Measurements from ENCODE around the gene DACH1. TPM values are rescaled to one million over a fixed set of nuclear protein-coding genes. Genes with fewer than 3 reads are reported as not detected.

Gene DACH1
- total RNA-seq, 1 donor from 2014 or later: not detected

DNA sequence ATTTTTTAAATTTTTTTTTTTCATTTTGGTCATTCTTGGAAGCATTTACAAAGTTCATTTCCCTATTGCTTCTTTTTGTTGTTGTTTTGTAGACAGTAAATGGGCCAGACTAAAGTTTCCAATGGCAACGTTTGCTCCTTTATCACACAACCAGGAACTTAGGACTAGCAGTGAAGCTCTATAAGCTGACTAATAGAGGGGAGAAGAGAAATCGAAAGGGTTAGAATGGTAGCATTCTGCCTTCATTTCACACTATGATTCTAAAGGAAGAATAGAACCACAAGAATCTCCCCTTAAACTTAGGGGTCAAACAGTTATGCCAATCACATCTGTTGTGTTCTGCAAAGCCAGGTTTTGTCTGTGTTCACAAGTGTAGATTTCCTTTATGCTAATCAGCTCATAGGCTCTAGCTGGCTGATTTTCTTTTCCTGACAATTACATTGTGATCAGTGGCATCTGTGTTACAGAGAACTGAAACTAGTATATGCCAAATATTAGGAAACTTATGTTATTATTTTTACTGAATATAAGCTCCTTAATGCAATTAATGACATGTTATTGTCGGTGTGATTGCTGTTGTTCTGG, 467.3 kb downstream of the DACH1 start:
- no peaks in the 10 kb centered on the region for H3K36me3 ChIP-seq (ENCODE audit: control insufficient read depth, insufficient read depth, low read length)
- DNase-seq (ENCODE audit: low read depth) (no peak), FAIRE-seq (no peak)
- no peak overlapping the region for H3K4me3 ChIP-seq (ENCODE audit: low read depth, low read length)
- H3K27me3 ChIP-seq (ENCODE audit: control insufficient read depth, insufficient read depth, low read length): no peaks in the 10 kb centered on the region
- TF ChIP-seq, protein P1, sequence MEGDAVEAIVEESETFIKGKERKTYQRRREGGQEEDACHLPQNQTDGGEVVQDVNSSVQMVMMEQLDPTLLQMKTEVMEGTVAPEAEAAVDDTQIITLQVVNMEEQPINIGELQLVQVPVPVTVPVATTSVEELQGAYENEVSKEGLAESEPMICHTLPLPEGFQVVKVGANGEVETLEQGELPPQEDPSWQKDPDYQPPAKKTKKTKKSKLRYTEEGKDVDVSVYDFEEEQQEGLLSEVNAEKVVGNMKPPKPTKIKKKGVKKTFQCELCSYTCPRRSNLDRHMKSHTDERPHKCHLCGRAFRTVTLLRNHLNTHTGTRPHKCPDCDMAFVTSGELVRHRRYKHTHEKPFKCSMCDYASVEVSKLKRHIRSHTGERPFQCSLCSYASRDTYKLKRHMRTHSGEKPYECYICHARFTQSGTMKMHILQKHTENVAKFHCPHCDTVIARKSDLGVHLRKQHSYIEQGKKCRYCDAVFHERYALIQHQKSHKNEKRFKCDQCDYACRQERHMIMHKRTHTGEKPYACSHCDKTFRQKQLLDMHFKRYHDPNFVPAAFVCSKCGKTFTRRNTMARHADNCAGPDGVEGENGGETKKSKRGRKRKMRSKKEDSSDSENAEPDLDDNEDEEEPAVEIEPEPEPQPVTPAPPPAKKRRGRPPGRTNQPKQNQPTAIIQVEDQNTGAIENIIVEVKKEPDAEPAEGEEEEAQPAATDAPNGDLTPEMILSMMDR (IDR thresholded peaks at IDR 0.05; ENCODE audit: insufficient read depth, low read length, severe bottlenecking): no peak

DNA sequence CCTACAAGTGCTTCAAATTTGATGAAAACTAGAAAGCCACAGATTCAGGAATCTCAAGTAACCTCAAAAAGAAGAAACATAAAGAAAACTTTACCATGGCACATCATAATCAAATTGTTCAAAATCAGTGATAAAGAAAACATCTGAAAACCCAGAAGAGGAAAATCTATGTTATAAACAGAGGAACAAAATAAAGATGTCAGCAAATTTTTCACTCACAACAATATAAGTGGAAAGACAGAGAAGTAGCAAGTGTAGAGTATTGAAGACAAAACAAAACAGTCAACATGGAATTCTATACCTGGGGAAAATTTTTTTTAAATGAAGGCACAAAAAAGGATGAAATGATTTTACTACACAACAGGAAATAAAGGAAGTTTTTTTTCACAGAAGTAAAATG, 470.9 kb downstream of the DACH1 start:
- Histone ChIP-seq H3K27me3 (ENCODE audit: control insufficient read depth, insufficient read depth, low read length) (no peaks in the 10 kb centered on the region), H3K4me3 (ENCODE audit: low read depth, low read length) (no peak overlapping the region), H3K36me3 (ENCODE audit: control insufficient read depth, insufficient read depth, low read length) (no peaks in the 10 kb centered on the region)
- no peak for DNase-seq (ENCODE audit: low read depth)
- TF ChIP-seq, protein P1 (IDR thresholded peaks at IDR 0.05; ENCODE audit: insufficient read depth, low read length, severe bottlenecking): no peak
- FAIRE-seq: no peak

DNA sequence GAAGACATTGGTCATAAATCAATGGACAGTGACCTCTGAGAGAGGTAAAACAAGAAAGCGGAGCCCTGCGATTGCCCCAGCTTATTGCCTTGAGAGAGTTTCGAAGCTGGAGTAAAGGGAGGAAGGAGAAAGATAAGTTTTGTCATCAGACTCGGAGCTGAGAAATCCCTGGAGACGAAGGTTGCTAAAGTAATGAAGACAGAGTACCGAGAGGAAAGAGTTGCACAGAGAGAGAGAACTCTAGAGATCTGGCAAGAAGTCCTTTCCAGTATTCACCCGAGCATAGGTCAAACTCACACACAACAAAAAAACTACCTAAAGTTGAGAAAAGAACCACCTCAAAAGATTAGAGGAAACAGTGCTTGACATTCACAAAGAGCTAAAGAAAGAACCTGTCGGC, 472.0 kb downstream of the DACH1 start:
- no peaks in the 10 kb centered on the region for H3K27me3 ChIP-seq (ENCODE audit: control insufficient read depth, insufficient read depth, low read length)
- FAIRE-seq (no peak), DNase-seq (ENCODE audit: low read depth) (no peak)
- H3K36me3 ChIP-seq (ENCODE audit: control insufficient read depth, insufficient read depth, low read length): no peaks in the 10 kb centered on the region
- TF ChIP-seq, protein P1 (IDR thresholded peaks at IDR 0.05; ENCODE audit: insufficient read depth, low read length, severe bottlenecking): no peak
- no peak overlapping the region for H3K4me3 ChIP-seq (ENCODE audit: low read depth, low read length)

DNA sequence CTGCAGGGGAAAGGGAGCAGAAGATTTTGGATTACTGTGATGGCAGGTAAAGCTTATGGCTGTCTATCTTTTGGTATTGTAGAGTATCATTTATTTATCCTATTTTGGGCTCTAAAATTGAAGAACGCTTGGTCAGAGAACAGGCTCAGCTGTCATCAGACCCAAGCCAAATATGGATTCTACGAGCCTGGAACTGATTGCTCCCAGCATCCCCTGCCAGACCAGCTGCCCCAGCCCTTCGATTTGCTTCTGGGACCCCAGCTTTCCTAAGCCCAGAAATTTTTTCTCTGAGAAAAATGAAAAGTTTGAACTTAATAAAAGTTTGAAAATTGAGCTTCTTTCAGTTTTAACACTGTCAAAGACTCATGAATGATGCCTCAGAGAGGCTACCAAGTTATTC, 472.8 kb downstream of the DACH1 start:
- Histone ChIP-seq H3K36me3 (ENCODE audit: control insufficient read depth, insufficient read depth, low read length) (no peaks in the 10 kb centered on the region), H3K4me3 (ENCODE audit: low read depth, low read length) (no peak overlapping the region), H3K27me3 (ENCODE audit: control insufficient read depth, insufficient read depth, low read length) (no peaks in the 10 kb centered on the region)
- TF ChIP-seq, protein P1 (IDR thresholded peaks at IDR 0.05; ENCODE audit: insufficient read depth, low read length, severe bottlenecking): no peak
- DNase-seq (ENCODE audit: low read depth) (no peak), FAIRE-seq (no peak)

Data from bronchial epithelial cell (primary cell).